Lower leg skin (tissue), 4 donors: ENCODE results near the gene ALOXE3. TPM values are rescaled to one million over a fixed set of nuclear protein-coding genes. Genes with fewer than 3 reads are reported as not detected.

Source experiments
- DNase-seq, 2 donors: peaks; one replicate each; pipeline ENCODE4 v3.0.0-alpha.2; 2019; ENCODE audit warnings: low spot score in 2 of 2
- H3K4me3 ChIP-seq: fragments of 200-600 bp; sonication (generic); 2 replicates; pipeline ENCODE4 v1.5.1; 2017; ENCODE audit warnings: mild to moderate bottlenecking, low read depth; ENCODE audit not compliant: poor library complexity, severe bottlenecking
- POLR2A ChIP-seq, 2 donors: fragments of 450-650 bp; IDR thresholded peaks; one replicate each; pipeline ENCODE4 v1.6.1; 2016 to 2017; ENCODE audit warnings: antibody characterized with exemption in 2 of 2, mild to moderate bottlenecking in 1 of 2, moderate library complexity in 1 of 2
- WGBS, 2 donors: methylation state at CpG; one replicate each; pipeline ENCODE4 v1.1.5; 2018; 5-methylcytosine and 5-hydroxymethylcytosine counted together
- intact Hi-C: fragments of 100-400 bp; cut with DNase I; formaldehyde crosslinking; loops from one replicate; pipeline ENCODE4 v1.15.0; 2023; ENCODE audit warnings: low total_unique reads
- total RNA-seq, 4 donors: library from RNA; depleted of rRNA; stranded (reverse); fragments of >200 nt; gene quantifications; one replicate each; pipeline ENCODE4 v1.1.0, GENCODE V29; 2016
- TF ChIP-seq, protein P1 (sequence below), 3 donors: fragments of 450-650 bp; IDR thresholded peaks; one replicate each; pipeline ENCODE4 v1.5.1; 2016; ENCODE audit warnings: antibody characterized with exemption in 3 of 3, mild to moderate bottlenecking in 3 of 3, moderate library complexity in 2 of 3

The ALOXE3 gene
- total RNA-seq, 4 donors from 2014 or later: 73.8 to 143 (median 88.2) TPM

DNA sequence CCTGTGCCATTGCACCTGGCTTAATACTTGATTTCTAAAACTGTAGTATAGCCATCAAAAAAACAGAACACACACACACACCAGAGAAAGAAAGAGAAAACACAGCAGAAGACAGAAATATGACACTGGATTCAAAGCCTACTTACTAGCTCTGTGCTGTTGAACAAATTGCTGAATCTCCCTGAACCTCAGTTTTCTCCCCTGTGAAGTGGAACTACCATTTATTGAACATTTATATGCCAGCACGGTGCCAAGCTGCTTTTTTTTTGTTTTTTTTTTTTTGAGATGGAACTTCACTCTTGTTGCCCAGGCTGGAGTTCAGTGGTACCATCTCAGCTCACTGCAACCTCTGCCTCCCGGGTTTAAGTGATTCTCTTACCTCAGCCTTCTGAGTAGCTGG, 17.6 kb downstream of the ALOXE3 start:
- no peak for TF ChIP-seq POLR2A (IDR thresholded peaks at IDR 0.05)
- TF ChIP-seq, protein P1, sequence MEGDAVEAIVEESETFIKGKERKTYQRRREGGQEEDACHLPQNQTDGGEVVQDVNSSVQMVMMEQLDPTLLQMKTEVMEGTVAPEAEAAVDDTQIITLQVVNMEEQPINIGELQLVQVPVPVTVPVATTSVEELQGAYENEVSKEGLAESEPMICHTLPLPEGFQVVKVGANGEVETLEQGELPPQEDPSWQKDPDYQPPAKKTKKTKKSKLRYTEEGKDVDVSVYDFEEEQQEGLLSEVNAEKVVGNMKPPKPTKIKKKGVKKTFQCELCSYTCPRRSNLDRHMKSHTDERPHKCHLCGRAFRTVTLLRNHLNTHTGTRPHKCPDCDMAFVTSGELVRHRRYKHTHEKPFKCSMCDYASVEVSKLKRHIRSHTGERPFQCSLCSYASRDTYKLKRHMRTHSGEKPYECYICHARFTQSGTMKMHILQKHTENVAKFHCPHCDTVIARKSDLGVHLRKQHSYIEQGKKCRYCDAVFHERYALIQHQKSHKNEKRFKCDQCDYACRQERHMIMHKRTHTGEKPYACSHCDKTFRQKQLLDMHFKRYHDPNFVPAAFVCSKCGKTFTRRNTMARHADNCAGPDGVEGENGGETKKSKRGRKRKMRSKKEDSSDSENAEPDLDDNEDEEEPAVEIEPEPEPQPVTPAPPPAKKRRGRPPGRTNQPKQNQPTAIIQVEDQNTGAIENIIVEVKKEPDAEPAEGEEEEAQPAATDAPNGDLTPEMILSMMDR (IDR thresholded peaks at IDR 0.05): no peak
- DNase-seq: no peak
- 82 to 85% methylated on average over 2 of the region's 2 CpGs for WGBS, 2 donors
- H3K4me3 ChIP-seq: no peak overlapping the region
- intact Hi-C loops: no loop called here

DNA sequence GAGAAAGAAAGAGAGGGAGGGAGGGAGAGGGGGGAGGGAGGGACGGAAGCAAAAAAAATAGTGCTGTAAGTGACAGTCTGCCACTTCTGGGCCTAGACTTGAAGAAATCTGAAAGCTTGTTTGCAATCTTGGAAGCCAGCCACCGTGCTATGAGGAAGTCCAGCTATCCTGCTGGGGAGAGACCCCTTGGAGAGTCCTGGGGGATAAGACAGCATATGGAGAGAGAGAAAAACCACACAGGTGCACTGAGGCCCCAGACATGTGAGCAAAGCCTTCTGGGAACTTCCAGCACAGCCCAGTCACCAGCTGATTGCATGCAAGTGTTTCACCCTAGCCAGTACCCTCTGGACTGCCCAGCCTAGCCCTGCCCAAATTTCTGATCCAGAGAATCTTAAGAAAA, 18.2 kb downstream of the ALOXE3 start:
- TF ChIP-seq POLR2A (IDR thresholded peaks at IDR 0.05): no peak
- TF ChIP-seq, protein P1 (IDR thresholded peaks at IDR 0.05): no peak
- 41 to 56% methylated on average over 2 of the region's 2 CpGs for WGBS, 2 donors
- intact Hi-C loops: no loop called here
- no peak overlapping the region for H3K4me3 ChIP-seq
- DNase-seq: no peak

DNA sequence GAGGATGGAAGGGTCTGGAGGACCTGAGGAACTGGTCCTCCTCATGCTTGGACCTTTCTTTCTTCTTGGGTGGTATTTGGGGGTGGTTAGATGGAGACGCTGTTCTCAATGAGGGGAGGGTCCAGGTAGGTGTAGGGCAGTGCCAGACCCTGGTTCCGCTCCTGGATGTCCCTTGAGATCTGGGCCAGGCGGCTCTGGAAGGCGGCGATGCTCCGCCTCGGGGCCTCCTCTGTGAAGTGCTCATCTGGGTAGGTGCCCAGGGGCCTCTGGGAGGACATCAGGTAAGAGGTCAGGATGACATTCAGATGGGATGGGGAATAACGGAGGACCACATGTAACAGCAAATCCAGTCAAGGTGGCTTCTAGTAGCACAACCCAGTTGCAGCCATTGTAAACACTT, 21.8 kb downstream of the ALOXE3 start:
- WGBS, 2 donors: 80 to 92% methylated on average over 8 of the region's 8 CpGs
- DNase-seq: no peak
- intact Hi-C loops: no loop called here
- TF ChIP-seq POLR2A (IDR thresholded peaks at IDR 0.05): no peak
- TF ChIP-seq, protein P1 (IDR thresholded peaks at IDR 0.05): no peak
- H3K4me3 ChIP-seq: no peak overlapping the region

DNA sequence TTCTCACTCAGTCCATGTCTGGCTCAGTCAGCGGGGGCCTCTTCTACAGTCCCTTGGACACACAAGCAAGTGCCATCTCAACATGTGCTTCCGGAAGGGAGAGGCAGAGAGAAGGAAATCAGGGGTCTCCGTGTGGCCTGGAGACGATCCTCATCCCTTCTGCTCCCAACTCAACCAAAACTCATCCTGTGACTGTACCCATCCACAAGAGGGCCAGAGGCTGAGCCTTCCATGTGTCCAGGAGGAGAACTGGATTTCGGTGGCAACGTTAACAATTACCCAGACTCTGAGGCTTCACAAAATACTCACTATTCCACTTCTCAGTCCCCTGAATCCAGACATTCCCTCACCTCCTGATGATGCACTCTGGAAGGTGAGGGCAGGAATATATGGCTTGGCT, 23.0 kb downstream of the ALOXE3 start:
- no peak overlapping the region for H3K4me3 ChIP-seq
- TF ChIP-seq, protein P1 (IDR thresholded peaks at IDR 0.05): no peak
- no peak for DNase-seq
- WGBS, 2 donors: 59 to 74% methylated on average over 6 of the region's 6 CpGs
- intact Hi-C loops: no loop called here

DNA sequence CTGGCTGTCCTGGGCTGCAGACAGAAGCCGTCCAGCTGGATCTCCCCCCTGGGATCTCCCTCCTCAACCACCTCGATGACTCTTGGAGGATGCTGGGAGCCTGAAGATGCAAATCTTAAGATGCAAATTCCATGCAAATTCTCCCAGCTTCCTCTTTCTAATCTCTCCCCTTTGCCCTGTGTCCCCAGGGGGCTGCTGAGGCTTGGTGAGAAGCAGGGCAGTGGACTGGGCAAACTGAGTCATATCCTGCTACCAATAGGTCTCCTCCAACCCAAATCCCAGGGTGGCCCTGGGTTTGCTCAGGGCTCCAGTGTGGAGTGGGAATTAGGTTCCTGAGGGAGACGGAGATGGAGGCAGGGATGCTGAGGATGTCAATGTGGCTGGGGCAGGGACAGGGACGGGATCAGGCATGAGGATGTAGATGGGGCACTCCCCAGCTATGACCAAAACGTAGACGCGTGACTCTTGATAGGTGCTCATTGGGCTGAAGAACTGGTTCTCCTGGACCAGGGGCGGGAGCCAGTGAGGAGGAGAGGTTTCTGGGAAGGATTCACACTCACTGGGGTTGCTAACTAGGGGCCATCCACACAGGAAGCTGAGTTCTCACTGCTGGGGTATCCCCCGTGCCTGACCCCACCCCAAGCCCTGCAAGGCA, 27.2 kb downstream of the ALOXE3 start:
- WGBS, 2 donors: 43 to 45% methylated on average over 9 of the region's 9 CpGs
- H3K4me3 ChIP-seq: no peak overlapping the region
- TF ChIP-seq POLR2A (IDR thresholded peaks at IDR 0.05): no peak
- TF ChIP-seq, protein P1 (IDR thresholded peaks at IDR 0.05): no peak
- intact Hi-C loops: no loop called here
- no peak for DNase-seq

DNA sequence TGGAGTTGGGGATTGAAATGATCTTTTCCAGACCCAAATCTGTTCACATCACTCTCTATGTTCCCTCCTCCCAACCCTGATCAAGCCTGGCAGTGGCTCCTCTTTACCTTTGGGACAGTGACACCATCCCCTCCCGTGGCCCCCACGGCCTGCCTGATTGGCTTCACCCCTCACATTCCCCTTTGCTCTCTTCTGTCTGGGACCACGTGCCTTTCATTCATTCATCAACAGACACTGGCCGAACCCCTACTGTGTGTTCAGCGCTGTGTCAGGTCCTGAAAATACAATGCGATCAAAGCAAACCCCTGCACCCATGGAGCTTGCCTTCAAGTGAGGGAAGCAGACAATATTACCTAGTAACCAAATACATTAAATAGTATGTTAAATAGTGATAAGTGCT, 28.6 kb downstream of the ALOXE3 start:
- no peak for DNase-seq
- intact Hi-C loops: no loop called here
- H3K4me3 ChIP-seq: no peak overlapping the region
- TF ChIP-seq, protein P1 (IDR thresholded peaks at IDR 0.05): no peak
- TF ChIP-seq POLR2A (IDR thresholded peaks at IDR 0.05): no peak
- WGBS, 2 donors: 73 to 79% methylated on average over 6 of the region's 6 CpGs
